HepG2 (cell line): ENCODE data around the gene VCAM1. TPM values are rescaled to one million over a fixed set of nuclear protein-coding genes. Genes with fewer than 3 reads are reported as not detected.

Experiments
- ATAC-seq: fragments of 200-7000 bp; cut with Tn5 transposase; 3 replicates; pipeline ENCODE4 v1.9.1; 2020; ENCODE audit warnings: mild to moderate bottlenecking, moderate library complexity
- BruUV-seq: library from RNA; stranded (reverse); fragments of 400-500 nt; replicated peaks from 2 replicates; lab custom pipeline; 2021; lab: Mats Ljungman, UMichigan
- CTCF ChIA-PET: fragments of 300-600 bp; formaldehyde crosslinking; extraction: SDS; loops from one replicate; lab custom pipeline; 2021; ENCODE audit warnings: low total read pairs, inconsistent platforms, low intra/inter-chr PET ratio; lab: Yijun Ruan, JAX
- POLR2A ChIA-PET: fragments of 350-600 bp; sonication (Branson Sonifier 250); formaldehyde crosslinking; loops from one replicate; lab custom pipeline; 2020; ENCODE audit warnings: antibody characterized with exemption, inconsistent platforms; lab: Yijun Ruan, JAX
- DNase-seq: peaks from one replicate; pipeline ENCODE4 v3.0.0-alpha.2; 2015; ENCODE audit warnings: low spot score
- FAIRE-seq: peaks from 3 replicates; lab custom pipeline; 2011; peaks lifted over from hg19 to GRCh38; lab: Jason Lieb, UNC
- H2AFZ ChIP-seq: one replicate; pipeline ENCODE4 v1.6.1; 2011; ENCODE audit warnings: low read length, inconsistent platforms
- H3K27ac ChIP-seq: fragments of 300-600 bp; 3 replicates; pipeline ENCODE4 v1.8.0; 2011; ENCODE audit warnings: mixed run types, mild to moderate bottlenecking, mixed read lengths, low read length, inconsistent platforms; ENCODE audit not compliant: insufficient read depth; ENCODE audit errors: extremely low read length
- H3K27me3 ChIP-seq, 2 experiments: fragments of 200-600 bp in 1 of 2; 2 replicates in 1 of 2; 3 replicates in 1 of 2; pipeline versions ENCODE4 v1.6.0 to v1.8.0; 2011; ENCODE audit warnings: low read length in 2 of 2, mild to moderate bottlenecking in 2 of 2, moderate library complexity in 2 of 2, inconsistent platforms in 1 of 2; ENCODE audit not compliant: insufficient read depth in 2 of 2, control insufficient read depth in 1 of 2
- H3K36me3 ChIP-seq, 2 experiments: fragments of 200-600 bp in 1 of 2; replicated peaks in 1 of 2; 2 replicates in 1 of 2; 3 replicates in 1 of 2; pipeline versions ENCODE4 v1.5.1 to v1.8.0; 2011; ENCODE audit warnings: low read length in 2 of 2, inconsistent platforms in 1 of 2; ENCODE audit not compliant: insufficient read depth in 2 of 2, control insufficient read depth in 1 of 2
- H3K4me1 ChIP-seq: 2 replicates; pipeline ENCODE4 v1.5.1; 2012; ENCODE audit warnings: low read length, inconsistent platforms; ENCODE audit not compliant: insufficient read depth
- H3K4me2 ChIP-seq: 2 replicates; pipeline ENCODE4 v1.6.0; 2011; ENCODE audit warnings: low read depth, low read length, inconsistent platforms
- H3K4me3 ChIP-seq, 3 experiments: fragments of 200-600 bp in 1 of 3; sonication (generic), shearing (Covaris generic) in 1 of 3; replicated peaks in 1 of 3; 2 replicates each; pipeline ENCODE4 v1.5.1; 2011 to 2016; ENCODE audit warnings: low read length in 3 of 3, inconsistent platforms in 2 of 3, low read depth in 2 of 3, mild to moderate bottlenecking in 2 of 3, control low read depth in 1 of 3, mixed read lengths in 1 of 3; ENCODE audit not compliant: insufficient read depth in 1 of 3
- H3K79me2 ChIP-seq: one replicate; pipeline ENCODE4 v1.6.1; 2011; ENCODE audit warnings: low read length, inconsistent platforms; ENCODE audit not compliant: insufficient read depth
- H3K9ac ChIP-seq: 2 replicates; pipeline ENCODE4 v1.6.0; 2011; ENCODE audit warnings: mild to moderate bottlenecking, low read depth, low read length, inconsistent platforms; ENCODE audit not compliant: insufficient read depth
- H3K9me3 ChIP-seq: 2 replicates; pipeline ENCODE4 v1.5.1; 2012; ENCODE audit warnings: mild to moderate bottlenecking, low read length
- H4K20me1 ChIP-seq: 2 replicates; pipeline ENCODE4 v1.6.0; 2011; ENCODE audit warnings: inconsistent platforms, mild to moderate bottlenecking, low read length, moderate library complexity; ENCODE audit not compliant: insufficient read depth
- MED8 ChIP-seq: sonication (generic); formaldehyde crosslinking; IDR thresholded peaks from 2 replicates; pipeline ENCODE4 v1.8.1; 2023; ENCODE audit warnings: mild to moderate bottlenecking, missing genetic modification reagents; ENCODE audit not compliant: insufficient replicate concordance
- ZFYVE20 ChIP-seq: sonication (generic); formaldehyde crosslinking; IDR thresholded peaks from 2 replicates; pipeline ENCODE4 v1.8.0; 2023; ENCODE audit warnings: low read depth, mild to moderate bottlenecking, moderate library complexity, missing genetic modification reagents, borderline replicate concordance
- ZNF3 ChIP-seq: IDR thresholded peaks from 2 replicates; pipeline ENCODE4 v1.7.0; 2017; ENCODE audit warnings: inconsistent platforms
- ZNF530 ChIP-seq: sonication (generic); formaldehyde crosslinking; IDR thresholded peaks from 2 replicates; pipeline ENCODE4 v1.5.0; 2020; ENCODE audit warnings: low read depth, mild to moderate bottlenecking, missing genetic modification reagents
- ZNF605 ChIP-seq: sonication (generic); formaldehyde crosslinking; IDR thresholded peaks from 2 replicates; pipeline ENCODE4 v1.8.0; 2022; ENCODE audit warnings: mild to moderate bottlenecking, missing genetic modification reagents
- ZNF737 ChIP-seq: sonication (generic); formaldehyde crosslinking; IDR thresholded peaks from 2 replicates; pipeline ENCODE4 v1.5.0; 2020; ENCODE audit warnings: missing genetic modification reagents, mild to moderate bottlenecking, borderline replicate concordance
- WGBS: methylation state at CpG from one replicate; pipeline ENCODE4 v1.1.6; 2017; ENCODE audit warnings: low lambda C conversion rate; 5-methylcytosine and 5-hydroxymethylcytosine counted together
- in situ Hi-C: cut with HindIII; loops from 2 replicates; pipeline ENCODE4 v1.10.0; 2017; ENCODE audit warnings: low pct_unique_long_range_greater_than_20kb; ENCODE audit not compliant: extremely low pct_ligation_motif_present
- intact Hi-C: fragments of 100-400 bp; cut with micrococcal nuclease; formaldehyde crosslinking; loops from one replicate; pipeline ENCODE4 v1.10.0; 2022; ENCODE audit not compliant: unreplicated experiment
- polyA plus RNA-seq, 8 experiments: library from polyadenylated mRNA; depleted of rRNA in 3 of 8; stranded (reverse) in 7 of 8; unstranded in 1 of 8; fragments of >200 nt; fragmentation: Illumina TruSeq in 4 of 8; extraction: Trizol in 4 of 8; gene quantifications; 2 replicates each; pipeline versions ENCODE4 v1.2.1 to v1.2.3, GENCODE V29; 2011 to 2016; ENCODE audit warnings: low read depth in 4 of 8, missing spikeins in 1 of 8, mixed read lengths in 1 of 8; ENCODE audit not compliant: insufficient read depth in 1 of 8
- total RNA-seq, 5 experiments: library from RNA; depleted of rRNA; stranded (reverse); fragments of >200 nt; fragmentation: Illumina TruSeq; extraction: Trizol; gene quantifications; 2 replicates each; pipeline ENCODE4 v1.2.3, GENCODE V29; 2016; ENCODE audit warnings: low read depth in 1 of 5
- TF ChIP-seq, protein P1 (sequence below): sonication (generic); formaldehyde crosslinking; IDR thresholded peaks from 2 replicates; pipeline ENCODE4 v1.4.0; 2020; ENCODE audit warnings: missing genetic modification reagents
- TF ChIP-seq, protein P2 (sequence below): sonication (generic); formaldehyde crosslinking; IDR thresholded peaks from 2 replicates; pipeline ENCODE4 v1.5.1; 2020; ENCODE audit warnings: mild to moderate bottlenecking, moderate library complexity, missing genetic modification reagents
- TF ChIP-seq, protein P3 (sequence below): sonication (generic); formaldehyde crosslinking; IDR thresholded peaks from 2 replicates; pipeline ENCODE4 v1.8.1; 2023; ENCODE audit warnings: missing genetic modification reagents, inconsistent platforms, borderline replicate concordance
- TF ChIP-seq, protein P4 (sequence below): sonication (generic); formaldehyde crosslinking; IDR thresholded peaks from 2 replicates; pipeline ENCODE4 v1.4.0; 2020; ENCODE audit warnings: mild to moderate bottlenecking, missing genetic modification reagents
- TF ChIP-seq, protein P5 (sequence below): sonication (generic); formaldehyde crosslinking; IDR thresholded peaks from 2 replicates; pipeline ENCODE4 v1.9.0; 2022; ENCODE audit warnings: missing genetic modification reagents, mild to moderate bottlenecking, borderline replicate concordance
- TF ChIP-seq, protein P6 (sequence below): sonication (generic); formaldehyde crosslinking; IDR thresholded peaks from 2 replicates; pipeline ENCODE4 v1.4.0; 2020; ENCODE audit warnings: missing genetic modification reagents
- TF ChIP-seq, protein P7 (sequence below): sonication (generic); formaldehyde crosslinking; IDR thresholded peaks from 2 replicates; pipeline ENCODE4 v1.8.1; 2023; ENCODE audit warnings: mild to moderate bottlenecking, missing genetic modification reagents

VCAM1 gene
- total and polyA plus RNA-seq, 2 of the 13 experiments (the other 11 are each of a cell fraction or from before 2014, with no cell fraction given) = not detected

DNA sequence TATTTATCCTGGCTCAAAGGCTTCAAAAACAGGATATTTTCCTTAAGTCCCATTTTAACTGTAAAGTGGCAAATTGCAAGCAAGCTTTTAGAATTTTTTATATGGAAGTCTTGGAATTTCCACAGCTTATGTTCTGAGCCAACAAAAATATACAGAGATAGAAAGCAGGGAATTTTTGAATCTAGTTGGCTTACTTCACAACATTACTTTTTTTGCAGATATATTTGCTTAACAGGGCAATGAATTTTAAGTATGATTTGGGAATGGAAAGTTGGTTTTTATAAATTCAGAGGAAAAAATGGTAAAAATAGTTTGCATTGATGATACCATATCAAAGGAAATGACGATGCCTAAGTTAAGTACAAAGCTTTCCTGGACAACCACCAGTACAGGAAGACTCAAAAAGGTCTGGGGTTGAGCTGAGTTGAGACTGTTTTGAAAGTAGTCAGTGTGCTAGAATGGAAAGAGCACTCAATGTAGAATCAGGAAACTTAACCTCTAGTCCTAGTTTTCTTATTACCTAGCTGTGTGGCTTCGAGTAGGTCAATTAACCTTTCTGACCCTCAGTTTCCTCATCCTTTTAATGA, 11.0 kb upstream of the VCAM1 start:
- FAIRE-seq (no peak), DNase-seq (no peak), ATAC-seq (no peak)
- intact Hi-C loops = no loop called here
- no peak overlapping the region for H2AFZ ChIP-seq
- in situ Hi-C loops = no loop called here
- H3K9ac ChIP-seq = no peak overlapping the region
- H3K9me3 ChIP-seq = no peaks in the 10 kb centered on the region
- ChIA-PET POLR2A (no interaction called here), CTCF (no interaction called here)
- H3K36me3 ChIP-seq = no peaks in the 10 kb centered on the region
- peaks cover 2% of the 10 kb centered on the region; the same call in 1 of the 2 replicates for H3K4me1 ChIP-seq
- H4K20me1 ChIP-seq = no peaks in the 10 kb centered on the region
- no peaks in the 10 kb centered on the region; a peak in 1 of 5 replicates for H3K27me3 ChIP-seq
- H3K27ac ChIP-seq = no peak overlapping the region
- no peak overlapping the region for H3K4me2 ChIP-seq
- H3K79me2 ChIP-seq = no peaks in the 10 kb centered on the region
- no peak overlapping the region for H3K4me3 ChIP-seq
- no TSS peak for BruUV-seq
- WGBS = 9% methylated on average over 2 of the region's 2 CpGs
- TF ChIP-seq ZNF3 (CRISPR knock-in tag) = no peak
- TF ChIP-seq, protein P1, sequence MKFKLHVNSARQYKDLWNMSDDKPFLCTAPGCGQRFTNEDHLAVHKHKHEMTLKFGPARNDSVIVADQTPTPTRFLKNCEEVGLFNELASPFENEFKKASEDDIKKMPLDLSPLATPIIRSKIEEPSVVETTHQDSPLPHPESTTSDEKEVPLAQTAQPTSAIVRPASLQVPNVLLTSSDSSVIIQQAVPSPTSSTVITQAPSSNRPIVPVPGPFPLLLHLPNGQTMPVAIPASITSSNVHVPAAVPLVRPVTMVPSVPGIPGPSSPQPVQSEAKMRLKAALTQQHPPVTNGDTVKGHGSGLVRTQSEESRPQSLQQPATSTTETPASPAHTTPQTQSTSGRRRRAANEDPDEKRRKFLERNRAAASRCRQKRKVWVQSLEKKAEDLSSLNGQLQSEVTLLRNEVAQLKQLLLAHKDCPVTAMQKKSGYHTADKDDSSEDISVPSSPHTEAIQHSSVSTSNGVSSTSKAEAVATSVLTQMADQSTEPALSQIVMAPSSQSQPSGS (CRISPR knock-in tag) = no peak
- TF ChIP-seq ZNF605 = no peak
- TF ChIP-seq, protein P2, sequence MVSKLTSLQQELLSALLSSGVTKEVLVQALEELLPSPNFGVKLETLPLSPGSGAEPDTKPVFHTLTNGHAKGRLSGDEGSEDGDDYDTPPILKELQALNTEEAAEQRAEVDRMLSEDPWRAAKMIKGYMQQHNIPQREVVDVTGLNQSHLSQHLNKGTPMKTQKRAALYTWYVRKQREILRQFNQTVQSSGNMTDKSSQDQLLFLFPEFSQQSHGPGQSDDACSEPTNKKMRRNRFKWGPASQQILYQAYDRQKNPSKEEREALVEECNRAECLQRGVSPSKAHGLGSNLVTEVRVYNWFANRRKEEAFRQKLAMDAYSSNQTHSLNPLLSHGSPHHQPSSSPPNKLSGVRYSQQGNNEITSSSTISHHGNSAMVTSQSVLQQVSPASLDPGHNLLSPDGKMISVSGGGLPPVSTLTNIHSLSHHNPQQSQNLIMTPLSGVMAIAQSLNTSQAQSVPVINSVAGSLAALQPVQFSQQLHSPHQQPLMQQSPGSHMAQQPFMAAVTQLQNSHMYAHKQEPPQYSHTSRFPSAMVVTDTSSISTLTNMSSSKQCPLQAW (CRISPR knock-in tag) = no peak
- TF ChIP-seq, protein P3, sequence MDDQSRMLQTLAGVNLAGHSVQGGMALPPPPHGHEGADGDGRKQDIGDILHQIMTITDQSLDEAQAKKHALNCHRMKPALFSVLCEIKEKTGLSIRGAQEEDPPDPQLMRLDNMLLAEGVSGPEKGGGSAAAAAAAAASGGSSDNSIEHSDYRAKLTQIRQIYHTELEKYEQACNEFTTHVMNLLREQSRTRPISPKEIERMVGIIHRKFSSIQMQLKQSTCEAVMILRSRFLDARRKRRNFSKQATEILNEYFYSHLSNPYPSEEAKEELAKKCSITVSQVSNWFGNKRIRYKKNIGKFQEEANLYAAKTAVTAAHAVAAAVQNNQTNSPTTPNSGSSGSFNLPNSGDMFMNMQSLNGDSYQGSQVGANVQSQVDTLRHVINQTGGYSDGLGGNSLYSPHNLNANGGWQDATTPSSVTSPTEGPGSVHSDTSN (CRISPR knock-in tag) = no peak
- TF ChIP-seq, protein P4, sequence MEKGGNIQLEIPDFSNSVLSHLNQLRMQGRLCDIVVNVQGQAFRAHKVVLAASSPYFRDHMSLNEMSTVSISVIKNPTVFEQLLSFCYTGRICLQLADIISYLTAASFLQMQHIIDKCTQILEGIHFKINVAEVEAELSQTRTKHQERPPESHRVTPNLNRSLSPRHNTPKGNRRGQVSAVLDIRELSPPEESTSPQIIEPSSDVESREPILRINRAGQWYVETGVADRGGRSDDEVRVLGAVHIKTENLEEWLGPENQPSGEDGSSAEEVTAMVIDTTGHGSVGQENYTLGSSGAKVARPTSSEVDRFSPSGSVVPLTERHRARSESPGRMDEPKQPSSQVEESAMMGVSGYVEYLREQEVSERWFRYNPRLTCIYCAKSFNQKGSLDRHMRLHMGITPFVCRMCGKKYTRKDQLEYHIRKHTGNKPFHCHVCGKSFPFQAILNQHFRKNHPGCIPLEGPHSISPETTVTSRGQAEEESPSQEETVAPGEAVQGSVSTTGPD (CRISPR knock-in tag) = no peak
- TF ChIP-seq, protein P5, sequence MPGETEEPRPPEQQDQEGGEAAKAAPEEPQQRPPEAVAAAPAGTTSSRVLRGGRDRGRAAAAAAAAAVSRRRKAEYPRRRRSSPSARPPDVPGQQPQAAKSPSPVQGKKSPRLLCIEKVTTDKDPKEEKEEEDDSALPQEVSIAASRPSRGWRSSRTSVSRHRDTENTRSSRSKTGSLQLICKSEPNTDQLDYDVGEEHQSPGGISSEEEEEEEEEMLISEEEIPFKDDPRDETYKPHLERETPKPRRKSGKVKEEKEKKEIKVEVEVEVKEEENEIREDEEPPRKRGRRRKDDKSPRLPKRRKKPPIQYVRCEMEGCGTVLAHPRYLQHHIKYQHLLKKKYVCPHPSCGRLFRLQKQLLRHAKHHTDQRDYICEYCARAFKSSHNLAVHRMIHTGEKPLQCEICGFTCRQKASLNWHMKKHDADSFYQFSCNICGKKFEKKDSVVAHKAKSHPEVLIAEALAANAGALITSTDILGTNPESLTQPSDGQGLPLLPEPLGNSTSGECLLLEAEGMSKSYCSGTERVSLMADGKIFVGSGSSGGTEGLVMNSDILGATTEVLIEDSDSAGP (CRISPR knock-in tag) = no peak
- TF ChIP-seq ZNF737 (CRISPR knock-in tag) = no peak
- TF ChIP-seq MED8 = no peak
- TF ChIP-seq ZNF530 (CRISPR knock-in tag) = no peak
- TF ChIP-seq, protein P6, sequence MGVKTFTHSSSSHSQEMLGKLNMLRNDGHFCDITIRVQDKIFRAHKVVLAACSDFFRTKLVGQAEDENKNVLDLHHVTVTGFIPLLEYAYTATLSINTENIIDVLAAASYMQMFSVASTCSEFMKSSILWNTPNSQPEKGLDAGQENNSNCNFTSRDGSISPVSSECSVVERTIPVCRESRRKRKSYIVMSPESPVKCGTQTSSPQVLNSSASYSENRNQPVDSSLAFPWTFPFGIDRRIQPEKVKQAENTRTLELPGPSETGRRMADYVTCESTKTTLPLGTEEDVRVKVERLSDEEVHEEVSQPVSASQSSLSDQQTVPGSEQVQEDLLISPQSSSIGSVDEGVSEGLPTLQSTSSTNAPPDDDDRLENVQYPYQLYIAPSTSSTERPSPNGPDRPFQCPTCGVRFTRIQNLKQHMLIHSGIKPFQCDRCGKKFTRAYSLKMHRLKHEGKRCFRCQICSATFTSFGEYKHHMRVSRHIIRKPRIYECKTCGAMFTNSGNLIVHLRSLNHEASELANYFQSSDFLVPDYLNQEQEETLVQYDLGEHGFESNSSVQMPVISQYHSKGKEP (CRISPR knock-in tag) = no peak
- TF ChIP-seq, protein P7, sequence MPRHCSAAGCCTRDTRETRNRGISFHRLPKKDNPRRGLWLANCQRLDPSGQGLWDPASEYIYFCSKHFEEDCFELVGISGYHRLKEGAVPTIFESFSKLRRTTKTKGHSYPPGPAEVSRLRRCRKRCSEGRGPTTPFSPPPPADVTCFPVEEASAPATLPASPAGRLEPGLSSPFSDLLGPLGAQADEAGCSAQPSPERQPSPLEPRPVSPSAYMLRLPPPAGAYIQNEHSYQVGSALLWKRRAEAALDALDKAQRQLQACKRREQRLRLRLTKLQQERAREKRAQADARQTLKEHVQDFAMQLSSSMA = no peak
- TF ChIP-seq ZFYVE20 (CRISPR knock-in tag) = no peak
